ENCODE measurements around the gene HNRNPUL1.

GRCh38 chr19:41226053-41226873 is 37.9 kb upstream of the HNRNPUL1 start:
- TF ChIP-seq POLR2AphosphoS5 (IDR thresholded peaks at IDR 0.05; ENCODE audit: insufficient read depth, low read depth, low read length) (no peak), CTCF (IDR thresholded peaks at IDR 0.05; ENCODE audit: extremely low read depth in 1 of 2, insufficient read depth in 1 of 2, low read depth in 1 of 2, low read length in 2 of 2) (no peak), EZH2 (IDR thresholded peaks at IDR 0.05; ENCODE audit: borderline replicate concordance, low read depth, low read length, severe bottlenecking) (no peak), POLR2A (IDR thresholded peaks at IDR 0.05; ENCODE audit: low read depth, low read length) (no peak), FOS (IDR thresholded peaks at IDR 0.05; ENCODE audit: borderline replicate concordance, insufficient read depth, low read length) (peak; percentile 51), JUN (IDR thresholded peaks at IDR 0.05; ENCODE audit: borderline replicate concordance, insufficient read depth, insufficient read length, low read depth) (no peak)

Measured in endothelial cell of umbilical vein (primary cell).